NCI-H345 treated with DMSO at 0.1 percent for 48 hours (cell line): Measurements from ENCODE around the gene ZDHHC8.

ENCODE experiments used
- DNase-seq: peaks from one replicate; lab custom pipeline; 2025; ENCODE audit not compliant: unreplicated experiment; lab: John Stamatoyannopoulos, UW

Gene ZDHHC8

DNA sequence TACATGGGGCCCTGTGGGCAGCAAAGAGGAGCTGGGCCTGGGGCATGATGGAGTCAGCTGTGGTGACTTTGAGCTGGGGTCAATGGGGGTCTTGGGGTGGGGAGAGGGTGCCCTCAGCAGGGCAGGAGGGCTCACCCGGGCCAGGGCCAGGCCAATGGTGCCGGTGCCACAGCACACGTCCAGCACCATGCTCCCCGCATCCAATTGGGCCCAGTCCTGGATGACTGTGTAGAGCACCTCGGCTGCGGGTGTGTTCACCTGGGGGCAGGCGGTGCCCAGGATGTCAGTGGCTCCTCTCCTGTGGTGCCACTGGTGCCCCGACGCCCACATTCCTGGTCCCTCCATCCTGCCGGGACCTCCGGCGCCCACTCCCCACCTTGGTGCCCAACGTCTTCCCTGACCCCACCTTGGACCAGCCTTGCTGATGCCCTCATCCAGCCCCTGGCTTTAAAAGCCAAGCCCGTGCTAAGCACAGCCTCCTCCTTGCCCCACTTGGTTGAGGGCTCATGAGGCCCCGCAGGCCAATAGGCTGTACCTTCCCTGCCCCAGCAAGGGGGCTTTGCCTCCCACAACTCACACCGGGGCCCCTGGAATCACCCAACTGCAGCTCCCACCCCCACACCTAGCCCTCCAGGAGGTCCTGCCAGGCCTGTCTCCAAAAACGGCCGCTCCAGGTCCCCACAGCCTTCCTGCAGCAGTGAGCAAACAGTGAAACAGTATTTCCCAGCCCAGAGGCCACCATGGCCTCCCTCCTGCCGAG, 17.9 kb upstream of the ZDHHC8 start:
- DNase-seq: no peak

DNA sequence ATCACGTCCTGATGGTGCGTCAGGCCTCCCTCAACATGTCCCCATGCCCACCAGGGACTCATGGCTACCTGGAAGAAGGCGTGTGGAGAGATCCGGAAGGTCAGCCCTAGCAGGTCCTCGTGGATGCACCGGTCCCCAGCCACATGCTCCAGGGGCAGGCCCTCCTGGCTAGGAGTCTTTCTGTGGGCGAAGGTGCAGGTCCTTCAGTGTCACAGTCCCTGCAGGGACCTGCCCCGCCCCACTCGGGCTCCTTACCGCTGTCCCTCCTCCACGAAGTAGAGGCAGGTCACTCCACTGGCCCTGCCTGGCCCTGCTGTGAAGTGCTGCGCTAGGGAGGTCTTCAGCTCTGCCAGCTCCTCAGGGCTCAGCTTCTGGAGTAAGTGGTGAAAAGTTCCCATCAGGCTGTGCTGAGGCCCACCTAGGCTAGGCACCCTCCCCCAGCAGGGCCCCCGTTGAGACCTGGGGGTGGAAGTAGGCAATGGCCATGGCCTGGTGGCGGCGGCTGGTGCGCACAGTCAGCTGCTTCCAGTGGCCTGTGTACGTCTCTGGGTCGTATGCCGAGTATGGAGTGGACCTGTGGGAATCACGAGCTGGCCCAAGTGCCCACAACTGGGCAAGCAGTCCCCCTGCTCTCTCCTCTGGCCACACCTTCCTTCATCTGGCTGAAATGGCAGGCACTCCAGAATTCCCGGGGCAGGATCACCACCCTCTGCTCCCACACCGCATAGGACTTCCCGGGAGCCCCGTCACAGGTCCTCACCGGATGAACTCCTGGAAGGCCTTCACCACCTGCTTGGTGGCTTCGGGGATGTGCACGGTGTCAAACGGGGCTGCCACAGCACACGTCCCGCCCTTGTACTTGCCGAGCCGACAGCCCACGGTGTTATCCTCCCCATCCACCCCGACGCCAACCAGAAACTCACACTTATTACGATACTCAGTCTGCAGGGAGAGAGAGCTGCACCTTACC, 16.8 kb upstream of the ZDHHC8 start:
- no peak for DNase-seq

DNA sequence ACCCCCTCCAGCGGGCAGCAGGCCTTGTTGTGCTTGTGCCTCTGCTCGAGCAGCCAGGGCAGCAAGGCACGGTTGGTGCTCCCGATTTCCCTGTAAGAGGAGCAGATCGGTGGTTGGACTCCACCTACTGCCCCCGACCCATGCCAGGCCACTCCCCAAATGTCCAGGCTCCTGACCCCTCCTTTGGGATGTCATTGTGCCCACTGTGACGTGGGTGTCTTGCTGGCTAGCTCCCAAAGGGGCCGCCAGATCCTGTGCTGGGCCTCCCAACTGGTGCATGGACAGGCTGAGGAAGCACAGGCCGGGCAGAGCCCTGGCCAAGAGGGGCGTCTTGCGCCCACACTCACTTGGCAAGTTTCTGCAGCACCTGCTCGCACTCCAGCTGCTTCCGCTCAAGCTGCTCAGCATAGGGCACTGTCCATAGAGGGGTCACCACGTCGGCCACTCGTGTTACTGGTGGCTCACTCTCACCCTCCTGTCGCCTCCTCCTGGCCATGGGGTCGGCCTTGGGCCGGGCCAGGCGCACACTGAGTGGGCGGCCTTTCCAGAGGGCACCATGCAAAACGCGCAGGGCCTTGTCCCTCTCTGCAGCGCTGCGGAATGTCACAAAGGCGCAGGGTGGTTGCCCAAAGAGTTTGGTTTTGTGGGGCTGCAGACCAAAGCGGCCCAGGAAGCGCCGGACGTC, 15.8 kb upstream of the ZDHHC8 start, which contains the start of gene RANBP1:
TSS of gene RANBP1 (plus strand) at position 414 of the 685 bp plus-strand sequence. CDS start at position 495, 81 bp downstream.
- DNase-seq: no peak

DNA sequence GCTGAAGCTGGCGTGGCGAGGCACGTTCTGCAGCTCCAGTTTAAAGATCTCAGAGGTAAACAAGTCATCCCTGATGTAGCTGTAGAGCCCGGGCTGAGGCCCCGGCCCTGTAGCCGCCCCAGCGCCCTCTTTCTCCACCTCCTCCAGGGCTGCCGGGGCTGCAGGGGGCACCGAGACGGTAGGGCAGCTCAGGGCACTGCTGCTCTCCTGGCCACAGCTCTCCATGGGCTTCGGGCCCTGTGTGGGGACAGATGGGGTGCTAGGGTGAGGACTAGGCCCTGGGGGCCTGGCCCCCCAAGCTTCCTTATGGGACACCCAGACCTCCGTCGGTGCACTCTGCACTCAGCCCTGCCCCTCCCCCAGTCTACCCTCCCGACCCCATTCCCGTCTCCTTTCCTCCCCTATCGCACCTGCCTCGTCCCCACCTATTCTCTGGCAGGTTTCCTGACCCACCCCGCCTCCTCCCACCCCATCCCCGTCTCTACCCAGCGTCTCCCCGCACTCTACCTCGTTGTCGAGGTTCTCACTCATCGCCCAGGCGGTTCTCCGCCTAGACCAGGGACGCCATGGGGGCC, 15.1 kb upstream of the ZDHHC8 start:
- DNase-seq: no peak

DNA sequence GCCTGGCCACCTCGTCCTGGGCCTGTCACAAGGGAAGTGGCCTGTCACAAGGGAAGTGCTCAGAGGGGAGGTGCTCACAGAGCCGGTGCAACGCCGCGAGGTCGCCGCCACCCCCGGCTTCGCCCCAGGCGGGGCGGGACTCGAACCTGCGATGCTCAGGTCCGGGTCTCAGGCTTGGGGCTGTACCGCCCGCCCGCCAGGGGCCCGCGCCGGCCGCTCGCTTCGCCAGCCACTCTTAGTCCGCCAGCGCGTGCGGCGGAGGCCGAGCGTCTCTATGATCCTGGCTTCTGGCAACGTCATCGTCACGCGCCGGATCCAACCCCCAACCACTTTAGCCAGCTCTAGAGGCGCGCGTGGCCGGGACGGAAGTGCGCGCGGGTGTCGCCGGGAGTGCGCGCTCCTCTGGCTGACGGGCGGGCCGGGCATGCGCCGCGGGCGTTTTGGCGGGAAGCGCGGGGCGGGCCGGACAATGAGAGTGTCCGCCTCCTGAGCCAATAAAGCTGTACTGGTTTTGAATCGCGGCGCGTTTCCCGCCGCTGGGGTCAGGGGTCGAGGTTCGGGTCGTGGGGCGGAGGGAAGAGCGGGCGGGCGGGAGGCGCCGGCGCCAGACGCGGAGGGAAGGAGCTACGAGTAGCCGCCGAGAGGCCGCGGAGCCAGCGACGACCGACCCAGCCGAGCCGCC, 14.5 kb upstream of the ZDHHC8 start, which contains the start of gene TRMT2A:
TSS of gene TRMT2A (minus strand) at position 276 of the 682 bp plus-strand sequence. CDS start 320 bp downstream, outside the sequence.
- DNase-seq: peak; percentile 82

DNA sequence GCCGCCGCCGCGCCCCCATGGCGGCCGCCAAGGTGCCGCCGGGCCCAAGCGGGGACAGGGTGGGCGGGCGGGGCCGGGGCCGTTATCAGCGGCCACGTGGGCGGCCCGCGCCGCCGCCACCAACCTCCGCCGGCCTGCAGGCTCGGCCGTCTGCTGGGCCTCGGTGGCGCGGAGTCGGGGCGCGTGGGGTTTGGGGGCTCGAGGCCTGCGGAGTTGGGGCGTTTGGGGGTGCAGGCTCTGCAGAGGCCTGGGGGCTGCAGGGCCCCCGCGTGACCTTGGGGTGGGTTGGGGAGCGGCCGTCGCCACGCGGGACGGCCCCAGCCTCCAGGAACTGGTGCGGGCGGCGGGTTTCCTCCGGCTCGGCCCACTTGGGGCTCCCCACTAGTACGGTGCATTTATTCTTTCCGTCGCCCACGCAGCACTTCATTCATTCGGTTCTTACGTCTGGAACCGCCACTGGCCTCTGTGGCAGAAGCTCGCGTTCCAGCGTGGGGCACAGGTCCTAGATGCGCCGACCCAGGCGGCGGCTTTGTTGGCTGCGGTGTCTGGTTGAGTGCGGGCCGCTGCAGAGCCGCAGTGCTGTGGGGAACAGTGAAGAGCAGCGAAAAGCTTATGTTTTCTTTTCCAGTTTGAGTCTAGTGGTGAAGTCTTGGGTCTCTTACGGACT, 13.8 kb upstream of the ZDHHC8 start:
- DNase-seq: no peak

DNA sequence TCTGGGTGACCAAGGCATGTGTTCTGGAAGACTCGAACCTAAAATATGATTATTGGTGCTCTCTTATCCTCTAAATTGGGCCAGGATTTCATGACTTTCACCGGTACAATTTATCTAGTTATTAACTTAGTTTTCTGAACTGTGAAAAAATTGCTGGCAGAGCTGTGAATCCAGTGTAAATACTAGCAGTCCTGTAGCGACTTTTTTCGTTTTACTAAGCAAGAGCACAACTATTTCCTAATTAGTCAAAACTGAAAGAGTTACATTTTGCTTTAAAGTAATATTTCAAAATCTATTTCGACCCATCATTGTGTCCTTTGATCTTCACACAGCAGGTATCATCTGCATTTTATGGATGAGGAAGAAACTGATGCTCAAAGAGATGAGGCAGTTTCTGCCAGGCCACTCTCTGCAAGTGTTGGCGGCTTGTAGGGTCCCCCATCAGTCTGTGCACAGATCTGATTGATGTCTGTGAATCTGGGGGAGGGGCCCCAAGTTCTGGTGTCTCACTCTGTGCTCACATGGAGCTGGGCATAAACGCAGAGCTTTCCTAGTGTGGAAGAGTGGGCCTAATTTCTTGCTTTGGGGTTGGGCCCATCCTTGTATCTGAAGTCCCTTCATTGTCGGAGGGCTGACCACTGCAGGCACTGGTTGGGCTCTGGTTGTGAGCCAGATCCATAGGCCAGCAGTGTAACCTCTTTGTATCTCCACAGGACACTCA, 13.1 kb upstream of the ZDHHC8 start:
- DNase-seq: no peak

DNA sequence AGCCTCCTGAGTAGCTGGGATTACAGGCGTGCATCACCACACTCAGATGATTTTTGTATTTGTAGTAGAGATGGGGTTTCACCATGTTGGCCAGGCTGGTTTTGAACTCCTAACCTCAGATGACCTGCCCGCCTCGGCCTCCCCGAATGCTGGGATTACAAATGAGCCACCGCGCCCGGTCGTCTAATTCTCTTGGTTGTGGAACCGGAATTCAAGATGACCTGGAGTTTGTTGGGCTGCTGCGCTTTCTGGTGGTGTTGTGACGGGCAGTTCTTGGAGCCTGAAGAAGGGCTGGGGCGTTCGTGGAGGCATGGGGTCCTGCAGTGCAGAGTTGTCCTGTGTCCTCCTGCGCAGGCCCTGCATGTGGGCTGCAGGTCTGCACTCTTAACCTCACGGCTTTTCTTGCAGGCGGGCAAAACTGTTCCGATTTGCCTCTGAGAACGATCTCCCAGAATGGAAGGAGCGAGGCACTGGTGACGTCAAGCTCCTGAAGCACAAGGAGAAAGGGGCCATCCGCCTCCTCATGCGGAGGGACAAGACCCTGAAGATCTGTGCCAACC, 9.7 kb upstream of the ZDHHC8 start:
- DNase-seq: no peak

DNA sequence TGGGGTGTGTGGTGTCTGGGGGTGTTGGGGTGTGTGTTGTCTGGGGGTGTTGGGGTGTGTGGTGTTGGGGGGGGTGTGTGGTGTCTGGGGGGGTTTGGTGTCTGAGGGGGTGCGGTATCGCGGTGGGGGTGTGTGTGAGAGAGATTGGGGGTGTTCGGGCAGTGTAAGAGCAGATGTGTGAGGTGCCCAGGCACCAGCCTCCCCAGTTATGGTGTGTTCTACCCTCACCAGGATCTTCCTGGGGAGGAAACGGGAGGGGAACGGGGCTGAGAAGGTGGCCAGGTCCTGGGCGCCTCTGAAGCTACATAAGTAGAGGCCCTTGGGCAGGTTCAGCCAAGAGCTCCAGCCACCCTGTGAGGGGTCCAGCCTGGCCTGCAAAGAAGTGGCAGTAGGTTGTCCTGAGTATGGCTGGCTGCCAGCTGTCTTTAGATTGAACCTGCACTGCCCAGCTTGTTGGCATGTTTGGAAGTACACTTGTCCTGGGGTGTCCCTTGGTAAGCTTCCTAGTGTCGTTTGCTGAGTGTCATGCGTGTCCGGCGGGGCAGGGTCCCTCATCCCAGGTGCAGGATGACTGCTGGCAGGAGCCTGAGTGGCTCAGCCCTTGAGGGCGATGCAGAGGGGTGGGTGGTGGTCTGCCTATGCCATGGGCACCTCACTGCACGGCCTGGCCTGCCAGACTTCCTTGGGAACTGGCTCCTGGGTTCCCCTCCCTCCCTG, 8.1 kb upstream of the ZDHHC8 start:
- DNase-seq: no peak

DNA sequence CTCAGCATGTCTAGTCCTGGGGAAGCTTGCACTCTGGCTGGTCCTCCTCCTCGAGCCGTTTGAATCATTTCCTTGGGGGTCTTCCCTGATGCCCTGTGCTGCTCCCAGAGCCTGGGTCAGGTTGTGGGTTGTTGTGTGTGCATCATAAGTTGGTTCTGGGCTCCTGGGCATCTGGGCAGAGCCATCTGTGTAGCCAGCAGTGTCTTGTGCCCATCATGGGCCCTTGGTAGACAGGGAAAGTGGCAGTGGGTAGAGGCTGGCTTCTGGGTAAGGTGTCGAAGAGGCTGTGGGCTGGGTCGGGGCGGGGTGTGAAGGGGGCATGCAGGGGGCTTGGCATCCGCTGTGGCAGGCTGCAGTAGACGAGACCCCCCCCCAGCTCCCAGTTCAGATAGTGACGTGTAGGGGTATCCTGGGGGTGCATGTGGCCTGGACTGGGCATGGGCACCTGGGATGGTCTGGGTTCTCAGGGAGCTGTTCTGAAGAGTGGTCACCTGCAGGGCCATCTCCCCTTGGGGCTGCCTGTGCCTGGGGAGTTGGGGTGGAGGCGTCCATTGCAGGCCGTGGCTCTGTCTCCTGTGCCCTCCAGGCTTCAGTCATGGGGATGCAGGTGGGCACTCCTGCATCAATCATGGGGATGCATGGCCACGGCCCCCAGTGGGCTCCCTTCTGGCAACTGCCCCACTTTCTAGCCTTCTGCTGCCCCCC, 7.4 kb upstream of the ZDHHC8 start:
- DNase-seq: no peak

DNA sequence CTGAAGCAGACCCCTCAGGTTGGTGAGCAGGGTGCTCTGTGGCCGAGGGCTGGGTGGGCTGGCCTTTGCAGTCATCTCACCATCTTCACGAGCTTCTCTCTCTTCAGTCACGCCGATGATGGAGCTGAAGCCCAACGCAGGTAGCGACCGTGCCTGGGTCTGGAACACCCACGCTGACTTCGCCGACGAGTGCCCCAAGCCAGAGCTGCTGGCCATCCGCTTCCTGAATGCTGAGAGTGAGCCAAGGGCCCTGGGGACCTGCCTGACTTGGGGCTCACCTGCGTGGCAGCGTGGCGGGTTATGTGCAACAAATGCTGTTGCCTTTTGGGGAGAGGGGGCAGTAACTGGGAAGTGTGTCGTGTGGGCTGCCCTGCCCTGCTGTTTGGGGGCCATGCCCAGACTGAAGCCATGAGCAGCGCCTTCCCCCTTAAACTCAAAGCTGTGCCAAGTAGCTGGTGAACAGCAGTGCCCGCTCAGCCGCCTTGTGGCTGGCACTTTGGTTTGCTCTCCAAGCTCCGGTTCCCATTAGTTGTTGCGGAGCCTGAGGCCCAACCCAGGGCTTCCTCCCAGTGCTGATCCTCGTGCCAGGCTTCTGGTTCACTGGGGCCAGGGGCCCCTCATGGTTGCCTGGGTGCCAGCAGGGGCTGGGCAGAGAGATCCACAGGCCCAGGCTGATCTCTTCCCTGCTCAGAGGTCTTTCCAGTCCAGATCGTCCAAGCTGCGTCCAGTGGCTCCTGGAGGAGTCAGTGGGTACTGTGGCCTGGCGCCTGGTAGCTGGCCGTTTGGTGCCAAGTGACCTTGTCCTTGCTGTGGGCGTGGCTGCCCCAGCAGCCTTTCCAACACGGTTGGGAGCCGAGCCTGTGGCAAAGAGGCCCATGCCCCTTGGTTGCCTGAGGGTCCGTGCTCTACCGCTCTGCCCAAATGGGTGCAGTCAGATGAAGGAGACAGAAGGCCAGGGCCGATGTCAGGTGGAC, 6.1 kb upstream of the ZDHHC8 start:
- no peak for DNase-seq

DNA sequence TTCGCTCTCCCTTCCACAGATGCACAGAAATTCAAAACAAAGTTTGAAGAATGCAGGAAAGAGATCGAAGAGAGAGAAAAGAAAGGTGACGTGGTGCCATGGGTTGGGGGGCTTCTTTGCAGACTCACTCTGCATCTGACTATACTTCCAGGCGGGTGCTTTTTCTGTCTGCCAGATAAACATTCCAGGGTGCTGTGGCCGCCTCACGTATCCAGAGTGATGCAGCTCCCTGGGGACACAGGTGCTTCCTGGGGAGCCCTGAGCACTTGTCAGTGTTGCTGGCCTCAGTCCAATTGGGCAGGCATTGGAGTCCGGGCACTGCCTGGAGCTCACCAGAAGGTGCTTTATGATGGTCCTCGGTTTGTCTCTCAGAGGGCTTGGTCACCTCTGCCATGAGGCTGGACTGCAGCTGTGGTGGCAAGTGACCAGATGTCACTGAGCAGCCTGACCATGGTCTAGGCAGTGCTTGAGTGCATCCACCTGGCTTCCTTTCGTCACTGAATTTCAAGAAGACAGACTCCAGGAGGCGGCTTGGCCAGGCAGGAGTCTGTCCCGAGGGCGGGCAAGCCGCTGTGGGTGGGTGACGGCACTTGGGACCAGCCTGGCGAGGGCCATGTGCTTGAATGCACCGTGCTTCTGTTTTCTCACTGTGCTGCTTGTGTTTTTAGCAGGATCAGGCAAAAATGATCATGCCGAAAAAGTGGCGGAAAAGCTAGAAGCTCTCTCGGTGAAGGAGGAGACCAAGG, 5.1 kb upstream of the ZDHHC8 start:
- no peak for DNase-seq

DNA sequence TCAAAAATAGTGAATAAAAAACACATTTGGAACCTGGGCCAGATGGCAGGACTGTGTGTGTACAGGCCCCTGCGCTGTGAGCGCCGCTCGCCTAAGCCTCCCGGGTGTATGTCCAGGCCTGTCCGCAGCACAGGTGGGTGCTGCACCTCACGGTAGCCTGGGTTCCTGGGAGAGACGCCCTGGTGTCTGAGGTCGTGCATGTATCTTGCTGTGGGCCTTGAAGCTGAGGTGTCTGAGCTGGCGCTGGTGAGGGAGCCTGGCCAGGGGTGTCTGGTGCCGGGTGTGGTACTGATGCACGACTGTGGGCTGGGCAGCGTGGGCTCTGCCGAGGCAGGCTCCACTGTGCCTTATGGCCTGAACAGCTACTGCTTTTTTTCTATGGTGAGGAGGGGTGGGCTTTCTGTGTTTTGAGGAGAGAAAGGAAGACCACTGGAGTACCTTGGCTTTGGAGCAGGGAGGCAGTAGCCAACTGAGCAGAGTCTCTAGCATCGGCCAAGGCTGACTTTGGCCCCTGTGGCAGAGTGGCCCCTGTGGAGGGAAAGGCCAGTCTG, 4.2 kb upstream of the ZDHHC8 start:
- no peak for DNase-seq

DNA sequence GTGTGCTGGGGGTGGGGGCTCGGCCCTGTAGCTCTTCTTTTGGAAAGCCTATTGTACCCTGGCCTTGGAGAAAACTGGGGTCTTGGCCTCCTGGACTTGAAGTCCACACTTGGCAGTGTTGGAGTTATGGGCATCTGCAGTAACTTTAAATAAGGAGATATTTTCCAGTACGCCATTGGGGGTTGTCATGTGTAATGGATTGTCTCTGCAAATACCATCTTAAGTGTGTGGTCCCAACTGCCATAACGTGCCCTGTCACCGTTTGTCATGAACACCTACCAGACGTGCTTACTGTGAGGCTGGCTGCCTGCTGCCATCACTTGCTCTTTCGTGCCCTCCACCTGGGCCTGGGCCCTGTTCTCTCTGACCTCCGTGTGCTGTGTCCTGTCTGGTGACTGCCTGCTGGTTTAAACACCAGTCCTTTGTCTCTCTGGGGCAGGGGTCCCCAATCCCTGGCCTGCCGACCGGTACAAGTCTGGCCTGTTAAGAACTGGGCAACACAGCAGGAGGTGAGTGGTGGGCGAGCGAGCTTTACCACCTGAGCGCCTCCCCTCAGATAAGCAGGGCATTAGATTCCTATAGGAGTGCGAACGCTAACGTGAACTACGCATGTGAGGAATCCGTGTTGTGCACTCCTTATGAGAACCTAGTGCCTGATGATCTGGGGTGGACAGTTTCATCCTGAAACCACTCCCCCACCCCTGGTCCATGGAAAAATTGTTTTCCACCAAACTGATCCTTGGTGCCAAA, 3.6 kb upstream of the ZDHHC8 start:
- no peak for DNase-seq

DNA sequence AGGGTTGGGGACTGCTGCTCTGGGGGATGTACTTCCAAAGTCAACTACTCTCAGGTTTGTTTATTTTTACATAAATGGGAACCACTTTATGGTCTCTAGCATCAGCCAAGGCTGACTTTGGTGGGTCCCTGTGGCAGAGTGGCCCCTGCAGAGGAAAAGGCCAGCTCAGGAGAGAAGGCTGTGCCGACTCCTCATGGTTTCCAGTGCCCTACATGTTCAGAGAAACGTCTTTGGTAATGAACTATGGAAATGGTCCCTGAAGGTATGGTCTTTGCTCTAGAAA, 3.0 kb upstream of the ZDHHC8 start:
- DNase-seq: no peak
